ENCODE measurements around the gene MZT1.
"Not testable (repeated sequence)": the region's sequence is repeated elsewhere in the genome, so short reads cannot be mapped to it uniquely, and the experiment has no call there.

MZT1 gene

GRCh38 chr13:72745260-72745659 is 17.8 kb upstream of the MZT1 start:
- H3K27ac ChIP-seq: no peak overlapping the region
- TF ChIP-seq, protein P1, sequence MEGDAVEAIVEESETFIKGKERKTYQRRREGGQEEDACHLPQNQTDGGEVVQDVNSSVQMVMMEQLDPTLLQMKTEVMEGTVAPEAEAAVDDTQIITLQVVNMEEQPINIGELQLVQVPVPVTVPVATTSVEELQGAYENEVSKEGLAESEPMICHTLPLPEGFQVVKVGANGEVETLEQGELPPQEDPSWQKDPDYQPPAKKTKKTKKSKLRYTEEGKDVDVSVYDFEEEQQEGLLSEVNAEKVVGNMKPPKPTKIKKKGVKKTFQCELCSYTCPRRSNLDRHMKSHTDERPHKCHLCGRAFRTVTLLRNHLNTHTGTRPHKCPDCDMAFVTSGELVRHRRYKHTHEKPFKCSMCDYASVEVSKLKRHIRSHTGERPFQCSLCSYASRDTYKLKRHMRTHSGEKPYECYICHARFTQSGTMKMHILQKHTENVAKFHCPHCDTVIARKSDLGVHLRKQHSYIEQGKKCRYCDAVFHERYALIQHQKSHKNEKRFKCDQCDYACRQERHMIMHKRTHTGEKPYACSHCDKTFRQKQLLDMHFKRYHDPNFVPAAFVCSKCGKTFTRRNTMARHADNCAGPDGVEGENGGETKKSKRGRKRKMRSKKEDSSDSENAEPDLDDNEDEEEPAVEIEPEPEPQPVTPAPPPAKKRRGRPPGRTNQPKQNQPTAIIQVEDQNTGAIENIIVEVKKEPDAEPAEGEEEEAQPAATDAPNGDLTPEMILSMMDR (conservative IDR thresholded peaks at IDR 0.05): no peak

GRCh38 chr13:72740015-72740414 is 12.6 kb upstream of the MZT1 start:
- no peak overlapping the region for H3K27ac ChIP-seq
- TF ChIP-seq, protein P1 (conservative IDR thresholded peaks at IDR 0.05): no peak

DNA sequence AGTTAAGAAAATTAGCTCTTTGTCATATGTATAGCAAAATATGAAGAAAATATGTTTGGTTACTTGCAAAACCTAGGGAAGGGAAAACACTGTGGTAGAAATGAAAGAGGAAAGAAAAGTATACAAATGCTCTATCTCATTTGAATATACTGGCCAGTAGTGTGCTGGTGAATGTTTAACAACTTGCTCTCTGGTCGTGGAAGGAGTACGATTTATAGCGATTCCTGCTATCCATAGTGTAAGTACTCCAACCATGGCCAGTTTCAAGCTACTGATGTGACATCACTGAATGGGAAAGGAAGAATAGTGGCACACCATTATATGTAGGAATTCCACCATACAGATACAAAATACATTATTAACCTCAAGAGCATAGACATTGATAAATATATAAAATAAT is 9.6 kb upstream of the MZT1 start:
- TF ChIP-seq, protein P1 (conservative IDR thresholded peaks at IDR 0.05): no peak
- H3K27ac ChIP-seq: no peak overlapping the region

- TF ChIP-seq, protein P1 (conservative IDR thresholded peaks at IDR 0.05): no peak
- H3K27ac ChIP-seq: peak overlapping the region; percentile 31; the same call in 1 of the 2 replicates
Observed at GRCh38 chr13:72728290-72728605, 819 bp upstream of the MZT1 start.

GRCh38 chr13:72726726-72727416 is 558 bp downstream of the MZT1 start:
- H3K27ac ChIP-seq: 0 out of 2 replicates have a peak overlapping the region, but pooled peaks have one; percentile 24
- TF ChIP-seq, protein P1 (conservative IDR thresholded peaks at IDR 0.05): no peak

DNA sequence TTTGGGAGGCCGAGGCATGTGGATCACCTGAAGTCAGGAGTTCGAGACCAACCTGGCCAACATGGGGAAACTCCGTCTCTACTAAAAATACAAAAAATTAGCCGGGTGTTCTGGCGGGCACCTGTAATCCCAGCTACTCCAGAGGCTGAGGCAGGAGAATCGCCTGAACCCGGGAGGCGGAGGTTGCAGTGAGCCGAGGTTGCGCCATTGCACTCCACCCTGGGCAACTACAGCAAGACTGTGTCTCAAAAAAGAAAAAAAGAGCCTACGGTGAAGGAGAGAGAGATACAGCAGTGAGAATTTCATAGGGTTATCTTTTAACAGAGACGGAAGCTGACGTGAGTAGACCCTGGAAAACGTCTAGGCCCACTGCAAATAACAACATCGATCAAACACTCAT is 1.2 kb downstream of the MZT1 start:
- not testable (repeated sequence) for H3K27ac ChIP-seq

- no peak overlapping the region for H3K27ac ChIP-seq
- TF ChIP-seq, protein P1 (conservative IDR thresholded peaks at IDR 0.05): no peak
Observed at GRCh38 chr13:72716776-72717175, 10.7 kb downstream of the MZT1 start.

DNA sequence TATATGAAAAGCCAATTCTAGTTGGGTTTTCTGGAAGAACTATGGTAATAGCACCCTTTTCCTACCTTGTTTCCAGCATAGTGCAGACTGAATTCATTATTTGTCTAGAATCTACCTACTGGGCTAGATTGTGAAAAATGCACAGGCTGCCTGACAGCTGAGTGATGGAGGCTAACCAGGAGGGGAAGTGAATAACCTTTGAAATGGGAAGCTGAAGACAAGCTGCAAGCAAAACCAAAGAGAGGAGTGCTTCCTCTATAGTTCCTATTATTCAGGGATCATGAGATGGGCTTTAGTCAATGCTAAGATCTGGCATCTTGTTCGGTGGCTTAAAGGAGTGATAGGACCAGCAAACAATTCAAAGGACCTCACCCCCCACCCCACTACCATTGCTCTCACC is 26.9 kb downstream of the MZT1 start:
- TF ChIP-seq, protein P1 (conservative IDR thresholded peaks at IDR 0.05): no peak
- no peak overlapping the region for H3K27ac ChIP-seq

Measured in VCaP (cell line).